Calu3 (cell line): ENCODE results near the gene KCND2. TPM values are rescaled to one million over a fixed set of nuclear protein-coding genes. Genes with fewer than 3 reads are reported as not detected.
"Not testable (repeated sequence)": the region's sequence is repeated elsewhere in the genome, so short reads cannot be mapped to it uniquely, and the experiment has no call there.

Source experiments
- BruUV-seq: library from RNA; stranded (reverse); fragments of 400-500 nt; replicated peaks from 2 replicates; lab custom pipeline; 2021; lab: Mats Ljungman, UMichigan
- CTCF ChIA-PET: fragments of 300-600 bp; sonication (Branson Sonifier 250); formaldehyde crosslinking; loops from one replicate; lab custom pipeline; 2022; ENCODE audit warnings: antibody characterized with exemption; lab: Charles Lee
- DNase-seq: peaks from one replicate; pipeline ENCODE4 v3.0.0; 2022
- H3K27ac Mint-ChIP-seq: one replicate; pipeline ENCODE4 v1.8.0; 2022; ENCODE audit warnings: mixed read lengths; ENCODE audit not compliant: unreplicated experiment
- H3K27me3 Mint-ChIP-seq: one replicate; pipeline ENCODE4 v1.8.0; 2022; ENCODE audit warnings: mixed read lengths; ENCODE audit not compliant: unreplicated experiment
- H3K36me3 Mint-ChIP-seq: one replicate; pipeline ENCODE4 v1.8.0; 2022; ENCODE audit warnings: mild to moderate bottlenecking, moderate library complexity, mixed read lengths; ENCODE audit not compliant: insufficient read depth, unreplicated experiment
- H3K4me1 Mint-ChIP-seq: one replicate; pipeline ENCODE4 v1.8.0; 2022; ENCODE audit warnings: mild to moderate bottlenecking, low read depth, mixed read lengths; ENCODE audit not compliant: unreplicated experiment
- H3K4me3 Mint-ChIP-seq: one replicate; pipeline ENCODE4 v1.8.0; 2022; ENCODE audit warnings: mild to moderate bottlenecking, low read depth, moderate library complexity, mixed read lengths; ENCODE audit not compliant: unreplicated experiment
- H3K9me3 Mint-ChIP-seq: one replicate; pipeline ENCODE4 v1.8.0; 2022; ENCODE audit warnings: low read depth, mixed read lengths; ENCODE audit not compliant: unreplicated experiment
- CTCF ChIP-seq: fragments of 200-600 bp; IDR thresholded peaks from one replicate; pipeline ENCODE4 v1.8.0; 2022; ENCODE audit warnings: antibody characterized with exemption; ENCODE audit not compliant: unreplicated experiment
- intact Hi-C: fragments of 100-400 bp; cut with micrococcal nuclease; formaldehyde crosslinking; loops from one replicate; pipeline ENCODE4 v1.10.0; 2022; ENCODE audit not compliant: unreplicated experiment
- total RNA-seq: library from RNA; stranded (reverse); gene quantifications from 2 replicates; pipeline ENCODE4 v1.2.3, GENCODE V29; 2022

Gene KCND2
- total RNA-seq, 1 experiment from 2014 or later: 1.2 TPM

- Mint-ChIP-seq H3K4me1 (no peaks in the 10 kb centered on the region), H3K9me3 (no peaks in the 10 kb centered on the region), H3K4me3 (no peak overlapping the region), H3K27me3 (no peaks in the 10 kb centered on the region), H3K36me3 (no peaks in the 10 kb centered on the region), H3K27ac (no peak overlapping the region)
- BruUV-seq: no TSS peak
- CTCF ChIA-PET: no interaction called here
- DNase-seq: no peak
- intact Hi-C loops: no loop called here
- TF ChIP-seq CTCF: no peak
Observed at GRCh38 chr7:120780938-120781337, 508.0 kb downstream of the KCND2 start.

GRCh38 chr7:120781924-120782323, 508.9 kb downstream of the KCND2 start:
- H3K4me1 Mint-ChIP-seq, CTCF ChIA-PET, H3K27me3 Mint-ChIP-seq, H3K9me3 Mint-ChIP-seq, intact Hi-C loops, H3K4me3 Mint-ChIP-seq, DNase-seq, H3K27ac Mint-ChIP-seq, BruUV-seq, H3K36me3 Mint-ChIP-seq: not testable (repeated sequence)

- Mint-ChIP-seq H3K27ac (no peak overlapping the region), H3K36me3 (no peaks in the 10 kb centered on the region), H3K9me3 (no peaks in the 10 kb centered on the region), H3K27me3 (no peaks in the 10 kb centered on the region), H3K4me1 (no peaks in the 10 kb centered on the region), H3K4me3 (no peak overlapping the region)
- DNase-seq: no peak
- intact Hi-C loops: no loop called here
- TF ChIP-seq CTCF: no peak
- BruUV-seq: no TSS peak
- CTCF ChIA-PET: interaction anchor here (1.5 kb wide), 1 partner anchor 9 kb away, joined by 4 read pairs; no protein-coding TSS in a partner anchor
Observed at GRCh38 chr7:120783273-120783672, 510.3 kb downstream of the KCND2 start.

- no peaks in the 10 kb centered on the region for H3K4me1 Mint-ChIP-seq
- H3K36me3 Mint-ChIP-seq: no peaks in the 10 kb centered on the region
- intact Hi-C loops: no loop called here
- CTCF ChIA-PET: interaction anchor here (1.5 kb wide), 1 partner anchor 8 kb away, joined by 4 read pairs; no protein-coding TSS in a partner anchor
- H3K27ac Mint-ChIP-seq: no peak overlapping the region
- no peak overlapping the region for H3K4me3 Mint-ChIP-seq
- BruUV-seq: no TSS peak
- H3K9me3 Mint-ChIP-seq: no peaks in the 10 kb centered on the region
- DNase-seq: no peak
- TF ChIP-seq CTCF: no peak
- no peaks in the 10 kb centered on the region for H3K27me3 Mint-ChIP-seq
Observed at GRCh38 chr7:120783721-120784120, 510.7 kb downstream of the KCND2 start.

GRCh38 chr7:120785095-120785494, 512.1 kb downstream of the KCND2 start:
- H3K27ac Mint-ChIP-seq: no peak overlapping the region

More at GRCh38 chr7:120785095-120785494, 512.1 kb downstream of the KCND2 start:
- H3K4me1 Mint-ChIP-seq: no peaks in the 10 kb centered on the region
- DNase-seq: no peak
- intact Hi-C loops: no loop called here
- CTCF ChIA-PET: no interaction called here
- H3K36me3 Mint-ChIP-seq: no peaks in the 10 kb centered on the region
- no peak overlapping the region for H3K4me3 Mint-ChIP-seq
- no peaks in the 10 kb centered on the region for H3K27me3 Mint-ChIP-seq
- H3K9me3 Mint-ChIP-seq: no peaks in the 10 kb centered on the region
- BruUV-seq: no TSS peak
- no peak for TF ChIP-seq CTCF
